GM12864 (cell line): Measurements from ENCODE around the gene NSMCE4A.
"Not testable (repeated sequence)": the region's sequence is repeated elsewhere in the genome, so short reads cannot be mapped to it uniquely, and the experiment has no call there.

Experiments used
- DNase-seq: peaks from one replicate; pipeline ENCODE4 v3.0.0-alpha.2; 2011; ENCODE audit warnings: low read depth
- H3K4me3 ChIP-seq: 2 replicates; pipeline ENCODE4 v1.5.1; 2011; ENCODE audit warnings: mild to moderate bottlenecking, low read depth, low read length, control low read depth
- TF ChIP-seq, protein P1 (sequence below): IDR thresholded peaks from 2 replicates; pipeline ENCODE4 v1.5.1; 2011; ENCODE audit warnings: low read depth, mild to moderate bottlenecking, moderate library complexity, low read length, control low read depth, inconsistent platforms; ENCODE audit errors: missing control alignments

The NSMCE4A gene, protein sequence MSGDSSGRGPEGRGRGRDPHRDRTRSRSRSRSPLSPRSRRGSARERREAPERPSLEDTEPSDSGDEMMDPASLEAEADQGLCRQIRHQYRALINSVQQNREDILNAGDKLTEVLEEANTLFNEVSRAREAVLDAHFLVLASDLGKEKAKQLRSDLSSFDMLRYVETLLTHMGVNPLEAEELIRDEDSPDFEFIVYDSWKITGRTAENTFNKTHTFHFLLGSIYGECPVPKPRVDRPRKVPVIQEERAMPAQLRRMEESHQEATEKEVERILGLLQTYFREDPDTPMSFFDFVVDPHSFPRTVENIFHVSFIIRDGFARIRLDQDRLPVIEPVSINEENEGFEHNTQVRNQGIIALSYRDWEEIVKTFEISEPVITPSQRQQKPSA

DNA sequence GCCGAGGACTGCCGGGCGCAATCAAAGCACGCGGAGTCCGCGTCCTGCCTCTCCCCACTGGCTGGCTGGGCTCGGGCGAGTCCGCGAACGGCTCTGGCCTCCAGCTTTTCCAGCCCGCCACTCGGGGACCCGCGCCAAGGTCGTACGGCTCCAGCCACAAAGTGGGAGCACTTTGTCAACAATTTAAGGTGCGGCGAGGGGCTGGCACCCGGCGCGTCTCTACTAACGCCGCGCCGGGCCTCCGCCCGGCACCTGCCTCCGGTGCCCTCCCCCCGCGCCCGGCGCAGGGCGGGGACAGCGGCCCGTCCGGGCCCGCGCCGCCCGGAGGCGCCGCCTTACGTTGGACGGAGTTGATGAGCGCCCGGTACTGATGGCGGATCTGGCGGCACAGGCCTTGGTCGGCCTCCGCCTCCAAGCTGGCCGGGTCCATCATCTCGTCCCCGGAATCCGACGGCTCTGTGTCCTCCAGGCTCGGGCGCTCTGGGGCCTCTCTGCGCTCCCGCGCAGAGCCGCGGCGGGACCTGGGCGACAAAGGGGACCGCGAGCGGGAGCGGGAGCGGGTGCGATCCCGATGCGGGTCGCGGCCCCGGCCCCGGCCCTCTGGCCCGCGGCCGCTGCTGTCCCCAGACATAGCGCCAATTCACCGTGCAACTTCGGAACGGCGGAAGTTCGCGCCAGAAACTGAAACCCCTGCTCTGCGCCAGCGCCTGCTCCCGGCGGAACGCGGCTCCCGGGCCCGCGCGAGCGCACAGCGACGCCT is at the start of gene NSMCE4A:
TSS of gene NSMCE4A (minus strand) at position 683 of the 760 bp plus-strand sequence. CDS start at position 631, 52 bp downstream.
- DNase-seq, result peak; percentile 42
- TF ChIP-seq, protein P1, sequence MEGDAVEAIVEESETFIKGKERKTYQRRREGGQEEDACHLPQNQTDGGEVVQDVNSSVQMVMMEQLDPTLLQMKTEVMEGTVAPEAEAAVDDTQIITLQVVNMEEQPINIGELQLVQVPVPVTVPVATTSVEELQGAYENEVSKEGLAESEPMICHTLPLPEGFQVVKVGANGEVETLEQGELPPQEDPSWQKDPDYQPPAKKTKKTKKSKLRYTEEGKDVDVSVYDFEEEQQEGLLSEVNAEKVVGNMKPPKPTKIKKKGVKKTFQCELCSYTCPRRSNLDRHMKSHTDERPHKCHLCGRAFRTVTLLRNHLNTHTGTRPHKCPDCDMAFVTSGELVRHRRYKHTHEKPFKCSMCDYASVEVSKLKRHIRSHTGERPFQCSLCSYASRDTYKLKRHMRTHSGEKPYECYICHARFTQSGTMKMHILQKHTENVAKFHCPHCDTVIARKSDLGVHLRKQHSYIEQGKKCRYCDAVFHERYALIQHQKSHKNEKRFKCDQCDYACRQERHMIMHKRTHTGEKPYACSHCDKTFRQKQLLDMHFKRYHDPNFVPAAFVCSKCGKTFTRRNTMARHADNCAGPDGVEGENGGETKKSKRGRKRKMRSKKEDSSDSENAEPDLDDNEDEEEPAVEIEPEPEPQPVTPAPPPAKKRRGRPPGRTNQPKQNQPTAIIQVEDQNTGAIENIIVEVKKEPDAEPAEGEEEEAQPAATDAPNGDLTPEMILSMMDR, result no peak
- peak within 1 kb of the TSS; percentile 97 for H3K4me3 ChIP-seq

DNA sequence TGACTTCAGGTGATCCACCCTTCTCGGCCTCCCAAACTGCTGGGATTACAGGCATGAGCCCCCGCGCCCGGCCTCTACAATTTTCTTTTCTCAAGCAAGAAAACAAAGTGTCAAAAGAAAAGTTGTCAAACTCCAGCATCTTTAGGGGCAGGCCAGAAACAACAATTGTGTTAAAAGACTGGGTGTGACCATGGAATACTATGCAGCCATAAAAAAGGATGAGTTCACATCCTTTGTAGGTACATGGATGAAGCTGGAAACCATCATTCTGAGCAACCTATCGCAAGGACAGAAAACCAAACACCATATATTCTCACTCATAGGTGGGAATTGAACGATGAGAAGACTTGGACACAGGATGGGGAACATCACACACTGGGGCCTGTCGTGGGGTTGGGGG is 48.2 kb upstream of the NSMCE4A start:
- not testable (repeated sequence) for H3K4me3 ChIP-seq, DNase-seq

DNA sequence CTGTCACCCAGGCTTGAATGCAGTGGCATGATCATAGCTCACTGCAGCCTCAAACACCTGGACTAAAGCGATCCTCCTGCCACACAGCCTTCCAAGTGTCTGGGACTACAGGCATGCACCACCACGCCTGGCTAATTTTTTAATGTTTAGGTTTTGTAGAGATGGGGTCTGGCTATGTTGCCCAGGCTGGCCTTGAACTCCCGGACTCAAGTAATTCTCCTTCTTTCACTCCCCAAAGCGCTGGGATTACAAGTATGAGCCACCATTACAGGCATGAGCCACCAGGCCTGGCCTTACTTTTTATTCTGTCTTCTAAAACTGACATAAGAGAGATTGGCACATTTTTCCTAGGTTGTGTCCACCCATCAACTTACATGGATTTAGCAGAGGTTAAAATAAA is 47.3 kb upstream of the NSMCE4A start:
- no peak for DNase-seq
- H3K4me3 ChIP-seq, result no peak overlapping the region
- TF ChIP-seq, protein P1, result no peak

DNA sequence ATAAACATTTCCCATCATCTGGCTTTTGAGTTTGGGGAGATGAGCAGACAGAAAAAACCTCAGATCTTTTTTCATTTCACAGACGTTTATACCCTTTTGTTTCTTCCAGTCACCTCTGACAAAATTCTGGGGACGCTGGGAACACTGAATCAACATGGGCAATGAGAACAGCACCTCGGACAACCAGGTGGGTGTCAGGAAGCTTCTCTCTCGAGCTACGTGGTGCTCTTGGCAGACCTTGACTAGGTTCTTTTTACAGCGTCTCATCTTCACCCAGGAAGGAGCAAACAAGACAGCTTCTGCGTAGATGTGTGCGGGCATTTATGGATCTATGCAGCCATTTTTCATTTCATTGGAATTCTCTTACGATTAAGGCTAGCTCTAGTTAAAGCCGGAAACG is 46.8 kb upstream of the NSMCE4A start:
- no peak overlapping the region for H3K4me3 ChIP-seq
- no peak for DNase-seq
- TF ChIP-seq, protein P1, result no peak

DNA sequence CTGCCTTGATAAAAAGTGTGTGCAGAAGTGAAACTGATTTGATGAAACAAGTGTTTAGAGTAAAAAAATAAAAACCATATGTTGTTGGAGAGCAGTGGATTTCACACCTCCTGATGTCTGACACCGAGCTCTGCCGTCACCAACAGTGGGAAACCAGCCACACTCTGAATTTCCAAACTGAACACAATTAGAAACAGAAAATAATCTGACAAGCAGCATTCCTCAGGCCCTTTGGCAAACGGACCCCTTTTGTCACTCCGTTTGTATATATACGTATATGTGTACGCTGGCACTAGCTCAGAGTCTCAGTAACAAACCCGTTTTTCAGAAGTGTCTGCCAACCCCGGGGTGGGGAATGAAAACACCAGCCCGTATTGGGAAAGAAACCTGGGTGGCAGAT is 46.4 kb upstream of the NSMCE4A start:
- no peak for DNase-seq
- H3K4me3 ChIP-seq, result no peak overlapping the region

DNA sequence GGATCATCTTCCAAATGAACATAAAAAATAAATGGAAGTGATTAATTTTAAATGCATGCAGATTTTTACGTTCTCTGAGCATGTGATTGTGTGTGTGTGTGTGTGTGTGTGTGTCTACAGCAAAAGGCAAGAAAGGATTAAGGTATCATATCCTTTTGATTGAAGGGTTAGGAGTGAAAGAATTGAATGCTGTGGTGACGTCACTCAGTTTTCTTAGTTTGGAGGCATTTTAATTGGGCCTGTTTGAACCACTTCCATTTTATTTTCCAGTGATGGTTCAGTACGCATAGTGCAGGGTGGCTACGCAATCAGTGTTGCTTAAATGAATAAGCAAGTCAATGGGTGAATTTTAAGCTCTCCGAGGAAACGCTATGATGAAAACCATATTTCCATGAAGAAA is 45.2 kb upstream of the NSMCE4A start:
- TF ChIP-seq, protein P1, result no peak
- no peak for DNase-seq
- H3K4me3 ChIP-seq, result no peak overlapping the region

More for the DNA sequence above, 46.4 kb upstream of the NSMCE4A start:
- TF ChIP-seq, protein P1, result no peak

DNA sequence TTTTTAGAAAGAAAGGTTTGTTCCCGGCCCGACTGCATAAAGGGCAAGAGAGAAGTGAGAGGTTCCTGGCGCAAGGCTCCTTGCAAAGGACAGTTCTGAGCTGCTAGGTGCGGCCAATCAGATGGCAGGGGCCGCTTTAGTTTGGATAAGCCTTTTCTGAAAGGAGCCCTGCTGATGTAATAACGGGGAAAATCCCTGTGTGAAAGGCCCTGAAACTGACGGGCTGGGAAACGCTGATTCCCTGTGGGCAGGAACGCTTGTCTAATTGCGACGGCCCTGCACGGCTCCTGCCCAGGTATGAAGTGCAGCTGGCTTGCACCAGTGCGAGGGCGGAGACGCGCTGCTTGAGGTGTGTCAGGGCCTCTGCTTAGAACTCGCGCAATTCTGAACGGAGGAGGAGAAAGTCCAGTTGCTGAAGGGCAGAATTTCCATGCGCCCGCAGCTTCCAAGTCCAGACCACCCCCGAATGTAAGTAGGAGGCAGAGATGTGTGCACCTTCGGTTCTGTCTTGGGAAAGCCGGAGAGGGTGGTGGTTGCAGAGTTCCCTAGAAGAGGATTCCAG is 44.5 kb upstream of the NSMCE4A start:
- no peak overlapping the region for H3K4me3 ChIP-seq
- DNase-seq, result no peak
- TF ChIP-seq, protein P1, result no peak
